ENCODE measurements around the gene LIMS2.

The LIMS2 gene

DNA sequence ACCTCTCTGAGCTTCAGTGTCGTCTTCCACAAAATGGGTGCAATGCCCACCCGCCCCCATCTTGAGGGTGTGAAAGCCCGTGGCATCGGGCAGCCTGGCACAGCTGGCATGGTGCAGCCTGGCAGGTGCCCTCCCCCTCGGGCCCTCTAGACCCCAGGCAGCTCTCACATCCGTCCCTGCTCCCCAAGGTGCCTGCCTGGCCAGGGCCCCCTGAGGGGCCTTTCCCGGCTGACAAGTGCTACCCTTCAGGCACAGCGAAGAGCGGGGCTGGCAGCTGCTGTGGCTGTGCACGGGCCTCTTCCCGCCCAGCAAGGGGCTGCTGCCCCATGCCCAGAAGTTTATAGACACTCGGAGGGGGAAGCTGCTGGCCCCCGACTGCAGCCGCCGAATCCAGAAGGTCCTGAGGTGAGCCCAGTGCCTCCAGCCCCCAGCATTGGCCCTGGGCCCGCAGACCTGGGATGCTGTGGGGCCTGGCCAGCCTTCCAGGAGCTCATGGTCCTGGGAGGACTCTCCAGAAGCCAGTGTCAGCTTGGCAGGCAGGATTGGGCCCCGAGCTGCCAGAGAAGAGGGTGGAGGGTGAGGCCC lies 43.2 kb downstream of the LIMS2 start:
- DNase-seq: no peak

DNA sequence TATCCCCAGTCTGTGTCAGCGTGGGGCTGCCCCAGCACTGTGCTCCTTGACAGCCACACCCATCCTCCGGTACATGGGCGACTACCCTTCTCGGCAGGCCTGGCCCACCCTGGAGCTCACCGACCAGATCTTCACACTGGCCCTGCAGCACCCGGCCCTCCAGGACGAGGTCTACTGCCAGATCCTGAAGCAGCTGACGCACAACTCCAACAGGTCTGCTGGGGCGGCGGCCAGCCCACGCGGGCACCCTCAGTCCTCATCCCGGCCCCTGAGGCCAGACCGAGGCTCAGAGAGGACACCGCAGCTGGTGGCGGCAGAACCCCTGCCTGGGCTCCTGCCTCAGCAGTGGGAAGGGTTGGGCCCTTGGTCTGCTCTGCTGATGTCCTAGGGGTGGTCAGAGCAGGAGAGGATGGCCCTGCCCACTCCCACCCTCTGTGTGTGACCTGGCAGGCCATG lies 43.8 kb downstream of the LIMS2 start:
- DNase-seq: no peak

GRCh38 chr2:127630864-127631540 lies 44.3 kb downstream of the LIMS2 start:
- DNase-seq: no peak

- DNase-seq: no peak
Measured at GRCh38 chr2:127630096-127630863, 45.0 kb downstream of the LIMS2 start.

- DNase-seq: no peak
Measured at GRCh38 chr2:127629637-127630036, 45.7 kb downstream of the LIMS2 start.

GRCh38 chr2:127628767-127629614 lies 46.3 kb downstream of the LIMS2 start:
- DNase-seq: no peak

DNA sequence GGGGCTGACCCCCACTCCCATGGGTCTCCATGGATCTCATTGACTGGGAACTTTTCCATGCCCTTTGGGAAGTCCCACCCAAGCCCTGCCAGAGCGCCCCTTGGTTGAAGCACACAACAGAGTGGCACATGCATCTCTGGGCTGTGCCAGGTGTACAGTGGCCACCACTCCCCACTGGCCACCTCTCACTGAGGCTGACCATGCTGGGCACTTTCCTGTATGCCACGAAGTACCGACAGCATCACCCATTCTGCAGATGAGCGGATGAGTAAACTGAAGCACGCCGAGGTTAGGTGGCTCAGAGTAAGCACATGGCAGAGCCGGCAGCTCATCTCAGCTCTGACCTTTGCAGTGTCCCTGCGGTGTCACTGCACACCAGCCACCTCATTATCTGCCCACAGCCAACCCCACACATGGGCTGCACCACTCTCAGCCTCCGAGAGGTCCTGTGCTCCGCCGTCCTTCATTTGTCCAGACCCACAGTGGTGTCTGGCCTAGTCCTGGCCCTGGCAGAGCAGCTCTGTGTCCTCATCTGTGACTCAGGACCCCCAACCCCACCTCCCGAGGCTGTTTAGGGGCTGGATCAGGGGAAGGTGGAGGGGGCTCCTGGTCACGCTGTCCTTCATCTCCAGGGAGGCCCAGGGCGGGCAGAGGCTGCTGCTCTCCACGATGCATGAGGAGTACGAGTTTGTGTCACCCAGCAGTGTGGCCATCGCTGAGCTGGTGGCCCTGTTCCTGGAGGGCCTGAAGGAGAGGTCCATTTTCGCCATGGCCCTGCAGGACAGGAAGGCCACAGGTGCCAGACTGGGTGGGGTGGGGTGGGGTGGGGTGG lies 47.4 kb downstream of the LIMS2 start:
- DNase-seq: no peak

DNA sequence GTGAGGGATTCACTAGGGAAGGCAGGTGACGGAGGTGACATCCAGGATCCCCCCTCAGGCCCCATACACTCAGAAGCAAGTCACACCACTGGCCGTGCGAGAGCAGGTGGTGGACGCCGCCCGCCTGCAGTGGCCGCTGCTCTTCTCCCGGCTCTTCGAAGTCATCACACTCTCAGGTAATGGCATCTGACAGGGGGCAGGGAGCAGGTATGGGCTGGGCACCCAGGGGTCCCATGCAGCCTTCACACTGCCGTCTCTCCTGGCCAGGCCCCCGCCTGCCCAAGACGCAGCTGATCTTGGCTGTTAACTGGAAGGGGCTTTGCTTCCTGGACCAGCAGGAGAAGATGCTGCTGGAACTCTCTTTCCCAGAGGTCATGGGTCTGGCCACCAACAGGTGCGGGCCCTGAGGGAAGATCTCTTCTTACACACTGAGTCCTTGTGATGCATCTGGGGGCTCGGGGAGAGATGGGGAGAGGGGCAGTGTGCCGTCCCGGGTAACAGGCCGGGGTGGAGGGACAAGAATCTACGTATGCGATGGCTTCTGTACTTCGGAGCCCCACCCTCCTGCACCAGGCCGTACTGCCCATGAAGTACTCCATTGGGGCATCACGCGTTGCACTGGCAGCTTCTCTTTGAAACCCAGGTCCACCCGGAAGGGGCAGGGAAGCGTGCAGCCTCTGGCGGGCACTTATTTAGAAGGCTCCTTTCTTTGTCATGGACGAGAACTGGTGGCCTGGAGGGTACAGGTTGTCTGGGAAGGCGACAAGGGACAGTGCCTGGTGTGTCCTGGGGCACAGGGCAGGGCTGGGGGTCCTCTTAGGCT lies 48.2 kb downstream of the LIMS2 start:
- no peak for DNase-seq

DNA sequence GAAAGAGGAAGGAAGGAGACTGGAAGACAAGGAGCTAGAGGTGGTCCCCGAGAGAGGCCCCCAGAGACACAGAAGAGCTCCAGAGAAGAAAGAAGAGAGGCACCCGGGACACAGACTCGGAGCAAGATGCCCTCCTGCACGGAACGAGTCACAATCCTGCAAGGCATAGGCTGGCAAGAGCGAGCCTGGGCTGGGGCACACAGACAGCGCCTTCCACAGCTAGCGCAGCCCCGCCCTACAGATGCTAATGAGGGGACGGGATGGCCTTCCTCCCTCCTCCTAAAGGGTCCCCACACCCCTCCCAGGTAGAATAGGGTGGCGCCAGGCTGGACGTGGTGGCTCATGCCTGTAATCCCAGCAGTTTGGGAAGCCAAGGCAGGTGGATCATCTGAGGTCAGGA lies 49.2 kb downstream of the LIMS2 start:
- DNase-seq: no peak

GRCh38 chr2:127625572-127625951 lies 49.8 kb downstream of the LIMS2 start:
- DNase-seq: no peak

GRCh38 chr2:127624756-127625571 lies 50.4 kb downstream of the LIMS2 start:
- DNase-seq: no peak

DNA sequence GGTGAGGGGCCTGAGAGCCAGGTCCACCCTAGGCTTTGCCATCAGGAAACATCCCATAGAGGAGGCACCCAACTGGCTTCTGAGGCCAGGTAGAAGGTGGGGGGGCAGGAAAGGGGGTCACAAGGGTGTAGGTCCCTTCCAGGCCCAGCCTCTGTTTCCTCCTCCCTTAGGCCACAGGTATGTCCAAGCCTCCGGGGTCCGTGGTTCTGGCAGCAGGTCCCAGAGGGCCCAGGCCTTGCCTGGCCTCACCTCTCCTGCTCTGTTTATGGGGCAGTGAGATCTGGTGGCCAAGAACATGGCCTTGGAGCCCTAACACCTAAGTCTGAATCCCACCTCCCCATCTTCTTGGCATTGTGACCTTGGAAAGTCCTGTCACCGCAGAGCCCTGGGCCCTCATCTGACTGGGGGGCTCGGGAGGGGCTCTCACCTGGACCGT lies 51.0 kb downstream of the LIMS2 start:
- no peak for DNase-seq

GRCh38 chr2:127623388-127624319 lies 51.7 kb downstream of the LIMS2 start:
- peak; percentile 37 for DNase-seq

- no peak for DNase-seq
Measured at GRCh38 chr2:127622561-127623387, 52.6 kb downstream of the LIMS2 start.

GRCh38 chr2:127621981-127622431 lies 53.3 kb downstream of the LIMS2 start:
- no peak for DNase-seq

DNA sequence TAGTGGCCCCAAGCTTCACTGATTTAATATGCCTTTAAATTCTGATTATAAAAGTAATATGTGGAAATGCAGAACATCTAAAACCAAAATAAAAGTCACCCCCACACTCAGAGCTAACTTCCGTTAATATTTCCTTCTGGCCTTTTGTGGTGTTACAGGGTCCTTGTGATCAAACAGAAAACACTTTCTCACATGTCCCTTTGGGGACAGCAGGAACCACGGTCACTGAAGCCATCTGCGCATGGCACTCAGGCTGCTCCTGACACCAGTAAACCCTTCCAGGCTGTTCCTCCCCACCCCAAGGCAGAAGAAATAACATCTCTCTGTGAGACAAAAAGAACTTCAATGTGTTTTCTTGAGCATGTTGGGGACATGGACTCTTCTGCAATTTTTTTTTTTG lies 54.5 kb downstream of the LIMS2 start:
- DNase-seq: no peak

DNA sequence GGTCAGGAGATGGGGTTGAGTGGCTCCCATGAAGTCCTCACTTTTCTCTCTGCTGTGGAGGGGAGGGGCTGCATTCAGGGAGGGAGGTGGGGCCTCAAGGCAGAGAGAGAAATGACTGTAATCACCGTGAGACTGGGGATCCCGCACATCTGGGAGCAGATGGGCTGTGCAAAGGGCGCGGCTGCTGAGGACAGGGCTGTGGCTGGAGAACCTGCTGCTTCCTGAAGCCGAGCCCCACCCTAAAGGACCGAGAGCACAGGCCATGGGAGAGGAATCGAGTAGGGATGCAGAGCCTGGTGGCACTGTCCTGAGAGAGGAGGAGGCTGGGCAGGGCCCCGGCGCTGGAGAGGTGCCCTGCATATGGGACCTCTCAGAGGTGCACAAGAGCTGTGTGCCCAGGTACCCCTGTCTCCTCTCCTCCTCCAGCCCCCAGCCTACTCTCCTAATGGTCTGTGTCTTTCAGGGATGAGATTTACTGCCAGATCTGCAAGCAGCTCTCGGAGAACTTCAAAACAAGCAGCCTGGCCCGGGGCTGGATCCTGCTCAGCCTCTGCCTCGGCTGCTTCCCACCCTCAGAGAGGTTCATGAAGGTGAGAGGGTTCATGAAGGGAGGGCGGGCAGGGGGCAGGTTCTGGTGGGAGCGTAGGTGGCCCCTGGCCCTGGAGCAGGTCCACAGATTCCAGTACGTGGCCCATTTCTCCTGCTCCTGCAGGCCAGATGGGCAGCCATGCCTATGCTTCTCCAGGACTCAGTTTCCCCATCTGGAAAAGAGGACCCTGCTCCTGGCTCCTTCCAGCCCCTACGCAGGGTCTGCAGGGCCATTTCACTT lies 55.2 kb downstream of the LIMS2 start:
- no peak for DNase-seq
